VCaP (cell line): ENCODE data around the gene EFHD2.

Experiments
- H3K27ac ChIP-seq: fragments of 450-650 bp; 2 replicates; pipeline ENCODE4 v1.5.1; 2017
- TF ChIP-seq, protein P1 (sequence below): fragments of 450-650 bp; conservative IDR thresholded peaks from 2 replicates; pipeline ENCODE4 v1.5.1; 2017; ENCODE audit warnings: mild to moderate bottlenecking, moderate library complexity

The EFHD2 gene

DNA sequence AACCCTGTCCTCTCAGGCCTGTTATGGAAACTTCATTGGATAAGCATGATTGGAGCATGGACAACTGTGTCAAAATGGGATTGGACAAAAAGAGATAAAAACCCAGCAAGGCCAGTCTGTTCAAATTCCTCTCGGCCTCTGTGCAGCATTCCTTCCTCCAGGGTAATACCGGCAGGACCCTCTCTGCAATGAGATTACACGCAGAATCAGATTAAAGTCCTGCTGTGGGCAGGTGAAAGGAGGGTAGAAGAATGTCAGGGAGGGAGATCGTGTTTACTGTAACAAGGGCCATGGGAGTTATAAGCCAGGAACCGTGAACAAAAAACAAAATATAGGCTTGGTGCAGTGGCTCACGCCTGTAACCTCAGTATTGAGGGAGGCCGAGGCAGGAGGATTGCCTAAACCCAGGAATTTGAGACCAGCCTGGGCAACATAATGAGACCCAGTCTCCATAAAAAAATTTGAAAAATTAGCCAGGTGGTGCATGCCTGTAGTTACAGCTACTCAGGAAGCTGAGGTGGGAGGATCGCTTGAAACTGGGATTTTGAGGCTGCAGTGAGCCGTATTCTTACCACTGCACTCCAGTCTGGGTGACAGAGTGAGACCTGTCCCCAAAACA, 5.6 kb upstream of the EFHD2 start:
- TF ChIP-seq, protein P1, sequence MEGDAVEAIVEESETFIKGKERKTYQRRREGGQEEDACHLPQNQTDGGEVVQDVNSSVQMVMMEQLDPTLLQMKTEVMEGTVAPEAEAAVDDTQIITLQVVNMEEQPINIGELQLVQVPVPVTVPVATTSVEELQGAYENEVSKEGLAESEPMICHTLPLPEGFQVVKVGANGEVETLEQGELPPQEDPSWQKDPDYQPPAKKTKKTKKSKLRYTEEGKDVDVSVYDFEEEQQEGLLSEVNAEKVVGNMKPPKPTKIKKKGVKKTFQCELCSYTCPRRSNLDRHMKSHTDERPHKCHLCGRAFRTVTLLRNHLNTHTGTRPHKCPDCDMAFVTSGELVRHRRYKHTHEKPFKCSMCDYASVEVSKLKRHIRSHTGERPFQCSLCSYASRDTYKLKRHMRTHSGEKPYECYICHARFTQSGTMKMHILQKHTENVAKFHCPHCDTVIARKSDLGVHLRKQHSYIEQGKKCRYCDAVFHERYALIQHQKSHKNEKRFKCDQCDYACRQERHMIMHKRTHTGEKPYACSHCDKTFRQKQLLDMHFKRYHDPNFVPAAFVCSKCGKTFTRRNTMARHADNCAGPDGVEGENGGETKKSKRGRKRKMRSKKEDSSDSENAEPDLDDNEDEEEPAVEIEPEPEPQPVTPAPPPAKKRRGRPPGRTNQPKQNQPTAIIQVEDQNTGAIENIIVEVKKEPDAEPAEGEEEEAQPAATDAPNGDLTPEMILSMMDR: no peak
- H3K27ac ChIP-seq: no peak overlapping the region

DNA sequence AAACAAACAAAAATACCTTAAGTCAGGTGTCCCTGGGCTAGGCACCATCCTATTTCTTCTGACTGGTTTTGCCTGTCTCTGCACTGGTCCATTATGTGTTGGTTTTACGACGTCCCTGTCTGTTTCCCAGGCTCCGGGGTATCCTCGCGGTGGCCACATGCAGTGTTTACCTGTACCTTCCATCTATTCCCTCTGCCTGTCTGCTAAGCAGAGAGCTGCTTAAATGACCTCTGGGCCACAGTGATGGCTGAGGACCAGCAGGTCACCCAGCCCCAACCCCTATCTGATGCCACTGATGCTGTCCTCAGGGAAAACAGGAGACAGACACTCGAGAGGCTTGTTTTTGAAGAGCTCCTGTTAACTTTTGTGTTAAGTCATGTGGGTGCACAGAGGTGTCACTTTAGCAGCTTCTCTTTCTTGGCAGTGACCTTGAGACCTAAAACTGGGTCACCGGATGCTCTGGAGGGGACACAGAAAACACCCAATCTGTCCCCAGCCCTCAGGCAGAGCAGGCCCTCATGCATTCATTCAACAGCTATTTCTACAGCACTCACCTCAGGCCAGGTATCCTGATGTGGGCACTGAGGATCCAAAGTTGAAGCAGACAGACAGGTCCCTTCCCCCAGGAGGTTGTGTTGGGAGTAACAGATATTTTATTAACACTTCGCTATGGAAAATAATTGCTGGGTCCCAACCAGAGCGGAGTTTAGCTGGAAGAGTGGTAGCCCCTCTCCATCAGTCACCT, 4.4 kb upstream of the EFHD2 start:
- TF ChIP-seq, protein P1: no peak

DNA sequence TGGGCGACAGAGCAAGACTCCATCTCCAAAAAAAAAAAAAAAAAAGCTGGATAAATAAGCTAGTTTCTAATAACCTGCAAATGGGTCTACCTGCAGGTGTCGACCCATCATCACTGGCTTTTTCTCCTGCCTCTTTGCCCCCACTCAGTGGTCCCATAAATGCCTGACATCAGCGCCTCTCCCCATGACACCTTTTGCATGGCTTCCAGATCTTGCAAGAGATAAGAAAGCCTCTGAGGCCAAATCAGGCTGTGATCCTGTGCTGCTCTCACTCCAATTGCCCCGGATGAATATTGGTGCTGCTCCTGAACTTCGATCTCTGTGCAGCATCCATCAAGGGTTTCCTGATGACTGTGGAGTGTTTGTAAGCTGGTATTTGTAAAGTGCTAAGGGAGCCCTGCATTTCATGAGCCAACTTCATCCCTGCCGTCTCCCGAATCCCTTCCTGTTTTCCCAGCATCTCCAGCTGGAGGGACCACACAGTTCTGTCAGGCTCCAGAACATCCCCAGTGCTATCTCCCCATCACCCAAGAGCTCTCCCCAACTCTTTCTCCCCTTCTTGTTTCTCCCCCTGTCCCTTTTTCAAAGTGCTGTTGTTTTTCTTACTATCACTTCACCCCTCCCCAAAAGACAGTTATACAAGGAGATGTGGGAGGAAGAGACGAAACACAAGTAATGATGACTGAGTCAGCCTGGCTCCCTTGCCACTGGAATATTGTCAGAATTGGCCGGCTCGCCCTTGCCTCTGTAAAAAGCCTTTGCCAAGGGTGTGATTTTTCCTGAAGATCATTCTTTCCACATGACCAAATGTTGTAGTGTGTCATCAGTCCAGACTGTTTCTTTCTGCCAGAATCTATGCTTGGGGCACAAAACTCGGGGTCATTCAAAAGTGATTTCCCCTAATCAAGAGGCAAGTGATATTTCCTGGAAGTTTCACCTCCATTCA, 2.8 kb upstream of the EFHD2 start:
- TF ChIP-seq, protein P1: no peak
- no peak overlapping the region for H3K27ac ChIP-seq

More for the DNA sequence above, 4.4 kb upstream of the EFHD2 start:
- no peak overlapping the region for H3K27ac ChIP-seq

DNA sequence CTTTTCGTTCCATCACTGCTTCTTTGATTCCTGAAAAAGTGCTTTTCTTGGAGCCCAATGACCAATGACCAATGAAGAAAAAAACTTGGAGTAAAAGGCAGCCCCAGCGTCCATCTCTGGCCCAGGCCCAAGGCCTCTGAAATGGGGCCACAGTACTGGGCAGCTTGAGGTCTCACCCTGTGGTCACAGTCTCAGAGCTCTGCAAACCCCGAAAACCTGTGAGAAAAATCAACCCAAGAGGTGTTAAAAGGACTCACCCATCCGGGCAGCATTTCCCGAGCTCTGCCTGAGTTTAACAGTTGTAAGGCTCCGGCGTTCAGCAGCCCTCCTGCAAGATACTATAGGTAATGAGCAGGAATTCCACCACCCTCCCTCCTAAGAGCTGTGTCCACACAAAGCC, 2.1 kb upstream of the EFHD2 start:
- TF ChIP-seq, protein P1: no peak
- no peak overlapping the region for H3K27ac ChIP-seq

DNA sequence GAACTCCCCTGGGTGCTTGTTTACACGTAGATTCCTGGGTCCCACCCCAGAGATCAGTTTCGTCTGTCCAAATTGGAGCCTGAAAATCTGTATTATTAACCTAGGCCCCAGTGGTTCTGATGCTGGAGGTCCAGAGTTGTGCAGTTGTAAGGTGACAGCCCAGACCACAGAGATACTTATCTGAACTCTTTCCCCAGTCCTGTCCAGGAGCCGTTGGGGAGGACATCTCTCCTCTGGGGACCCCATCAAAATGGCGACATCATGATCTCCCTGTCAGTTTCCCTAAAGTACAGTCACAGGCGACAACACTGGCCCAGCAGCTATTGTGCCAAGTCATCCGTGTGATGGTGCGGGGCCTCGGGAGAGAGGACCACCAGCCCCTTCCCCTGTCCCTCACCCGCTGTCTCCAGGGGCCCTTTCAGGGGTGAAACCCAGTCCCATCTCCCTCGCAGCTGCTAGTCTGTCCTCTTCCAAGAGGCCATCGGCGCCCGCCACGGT, 749 bp upstream of the EFHD2 start:
- H3K27ac ChIP-seq: peak overlapping the region; percentile 67; the same call in 1 of the 2 replicates
- TF ChIP-seq, protein P1: no peak

DNA sequence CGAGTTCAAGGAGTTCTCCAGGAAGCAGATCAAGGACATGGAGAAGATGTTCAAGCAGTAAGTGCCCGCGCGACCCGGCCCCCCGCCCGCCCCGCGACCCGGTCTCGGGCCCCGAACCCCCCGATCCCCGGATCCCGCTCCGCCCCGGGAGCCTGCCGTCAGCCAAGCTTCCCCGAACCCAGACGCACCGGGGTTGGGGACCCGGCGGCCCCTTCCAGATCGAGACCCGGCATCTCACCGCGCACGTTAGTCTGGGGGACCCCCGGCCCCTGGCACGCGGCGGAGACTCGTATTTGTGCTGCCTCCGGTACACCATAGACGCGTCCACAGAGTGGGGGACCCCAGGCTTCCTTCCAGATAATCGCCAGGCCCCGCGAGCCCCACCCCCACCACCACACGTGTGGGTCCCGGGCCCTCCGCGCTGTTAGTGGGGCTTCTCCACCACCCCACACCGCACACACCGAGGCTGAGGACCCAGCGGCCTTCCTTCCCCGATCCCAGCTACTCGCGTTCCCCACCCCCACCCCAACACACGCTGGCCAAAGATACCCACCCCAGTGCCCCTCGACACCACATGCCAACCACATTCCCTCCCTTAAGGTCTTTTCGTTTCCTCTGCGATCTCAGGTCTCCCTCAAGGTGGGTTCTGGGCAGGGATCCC, 665 bp downstream of the EFHD2 start:
- TF ChIP-seq, protein P1: no peak
- peak overlapping the region; percentile 67; the same call in 1 of the 2 replicates for H3K27ac ChIP-seq
